Pancreas (tissue), 10 donors: ENCODE measurements around the gene CDH2. TPM values are rescaled to one million over a fixed set of nuclear protein-coding genes. Genes with fewer than 3 reads are reported as not detected.

ENCODE experiments used
- ATAC-seq, 4 donors: fragments of 200-7000 bp; cut with Tn5 transposase; one replicate each; pipeline versions ENCODE4 v1.8.0 to v1.9.1; 2020; ENCODE audit warnings: mild to moderate bottlenecking in 4 of 4, moderate library complexity in 4 of 4
- DNase-seq, 6 donors: peaks; one replicate each; pipeline ENCODE4 v3.0.0-alpha.2; 2020
- FAIRE-seq: peaks from 2 replicates; lab custom pipeline; 2012; peaks lifted over from hg19 to GRCh38; lab: Jason Lieb, UNC
- H3K27ac ChIP-seq, 4 donors: fragments of 200-600 bp; sonication (generic); 1 replicate in 3 of 4; 2 replicates in 1 of 4; pipeline versions ENCODE4 v1.5.0 to v1.8.0; 2020
- H3K27me3 ChIP-seq, 4 donors: fragments of 200-600 bp; one replicate each; pipeline ENCODE4 v1.8.0; 2021
- H3K36me3 ChIP-seq, 3 donors: fragments of 200-600 bp; sonication (generic) in 1 of 3; one replicate each; pipeline versions ENCODE4 v1.5.0 to v1.8.0; 2020 to 2021
- H3K4me1 ChIP-seq, 3 donors: fragments of 200-600 bp; one replicate each; pipeline ENCODE4 v1.8.0; 2021
- H3K4me3 ChIP-seq, 4 donors: fragments of 200-600 bp; sonication (generic) in 2 of 4; one replicate each; pipeline versions ENCODE4 v1.5.0 to v1.8.0; 2020 to 2021
- H3K9me3 ChIP-seq, 4 donors: fragments of 200-600 bp; one replicate each; pipeline ENCODE4 v1.8.0; 2021
- CTCF ChIP-seq, 4 donors: fragments of 200-600 bp; sonication (generic) in 3 of 4; IDR thresholded peaks; one replicate each; pipeline versions ENCODE4 v1.5.0 to v1.8.0; 2021; ENCODE audit warnings: antibody characterized with exemption in 4 of 4
- WGBS, 2 donors: extraction: QIAGEN DNeasy Blood & Tissue Kit; methylation state at CpG; one replicate each; pipeline ENCODE4 v1.1.7; 2013; 5-methylcytosine and 5-hydroxymethylcytosine counted together
- intact Hi-C, 3 donors: fragments of 100-400 bp; cut with DNase I; formaldehyde crosslinking; loops; one replicate each; pipeline versions ENCODE4 v1.11.1 to v1.14.2; 2022
- polyA plus RNA-seq, 2 donors: library from polyadenylated mRNA; stranded (reverse); fragments of 200-250 nt; gene quantifications; one replicate each; pipeline ENCODE4 v1.2.3, GENCODE V29; 2013
- total RNA-seq, 6 donors: library from RNA; stranded (reverse); fragmentation: NEBNext Ultra II Directional in 4 of 6; extraction: Animal tissue kit (Norgen Biotek cat#: 25700) in 4 of 6; gene quantifications; one replicate each; pipeline versions ENCODE4 v1.2.1 to v1.2.4, GENCODE V29; 2021 to 2023
- donor health status: healthy with polysubstance abuse.
- donor health status: DM: no; HTN: no; CAD: no; lungs with moderate emphysema.
- donor health status: DM: no; HTN: no; CAD: no.
- donor health status: control.
- donor health status: control.
- donor health status: Bipolar disorder and iron deficiency.
- donor health status: DM: yes; HTN: yes; CAD: no.
- donor health status: DM: no; HTN: no; CAD: no.
- donor health status: DM: no; HTN: no; CAD: no.
- donor health status: DM: yes; HTN: yes; CAD: no.

CDH2 gene
- total and polyA plus RNA-seq, 8 donors = 0.15 to 2.9 (median 0.93) TPM

- WGBS, 2 donors = 20 to 26% methylated on average over 1 of the region's 1 CpG
- no peak overlapping the region for H3K27ac ChIP-seq
- no peaks in the 10 kb centered on the region for H3K9me3 ChIP-seq
- H3K36me3 ChIP-seq = no peaks in the 10 kb centered on the region
- DNase-seq (no peak), ATAC-seq (no peak), FAIRE-seq (peak; percentile 84)
- no peak overlapping the region for H3K4me3 ChIP-seq
- H3K4me1 ChIP-seq = no peaks in the 10 kb centered on the region
- intact Hi-C loops = no loop called here
- H3K27me3 ChIP-seq = no peaks in the 10 kb centered on the region
- peak in 1 of 4 donors; percentile 13 for TF ChIP-seq CTCF (IDR thresholded peaks at IDR 0.05)
Measured at GRCh38 chr18:28013066-28013465, 163.9 kb downstream of the CDH2 start.

GRCh38 chr18:28012336-28012735 is 164.6 kb downstream of the CDH2 start:
- Histone ChIP-seq H3K4me1 (no peaks in the 10 kb centered on the region), H3K27me3 (no peaks in the 10 kb centered on the region), H3K4me3 (no peak overlapping the region), H3K36me3 (no peaks in the 10 kb centered on the region), H3K9me3 (no peaks in the 10 kb centered on the region), H3K27ac (no peak overlapping the region)
- TF ChIP-seq CTCF (IDR thresholded peaks at IDR 0.05) = no peak
- intact Hi-C loops = no loop called here
- no peak for FAIRE-seq
- no peak for ATAC-seq
- no peak for DNase-seq

- no peak for FAIRE-seq
- intact Hi-C loops = no loop called here
Measured at GRCh38 chr18:28009589-28009988, 167.3 kb downstream of the CDH2 start.

GRCh38 chr18:28007841-28008240 is 169.1 kb downstream of the CDH2 start:
- intact Hi-C loops = no loop called here
- no peak overlapping the region for H3K4me3 ChIP-seq
- no peak overlapping the region for H3K27ac ChIP-seq
- no peaks in the 10 kb centered on the region for H3K27me3 ChIP-seq
- TF ChIP-seq CTCF (IDR thresholded peaks at IDR 0.05) = no peak
- DNase-seq (no peak), ATAC-seq (no peak), FAIRE-seq (no peak)
- no peaks in the 10 kb centered on the region for H3K9me3 ChIP-seq
- no peaks in the 10 kb centered on the region for H3K36me3 ChIP-seq
- H3K4me1 ChIP-seq = no peaks in the 10 kb centered on the region
- 72 to 87% methylated on average over 5 of the region's 5 CpGs for WGBS, 2 donors

More at GRCh38 chr18:28009589-28009988, 167.3 kb downstream of the CDH2 start:
- Histone ChIP-seq H3K27ac (no peak overlapping the region), H3K9me3 (no peaks in the 10 kb centered on the region), H3K4me3 (no peak overlapping the region), H3K4me1 (no peaks in the 10 kb centered on the region), H3K36me3 (no peaks in the 10 kb centered on the region), H3K27me3 (no peaks in the 10 kb centered on the region)
- DNase-seq (no peak), ATAC-seq (no peak)
- 56 to 61% methylated on average over 6 of the region's 6 CpGs for WGBS, 2 donors
- TF ChIP-seq CTCF (IDR thresholded peaks at IDR 0.05) = no peak

DNA sequence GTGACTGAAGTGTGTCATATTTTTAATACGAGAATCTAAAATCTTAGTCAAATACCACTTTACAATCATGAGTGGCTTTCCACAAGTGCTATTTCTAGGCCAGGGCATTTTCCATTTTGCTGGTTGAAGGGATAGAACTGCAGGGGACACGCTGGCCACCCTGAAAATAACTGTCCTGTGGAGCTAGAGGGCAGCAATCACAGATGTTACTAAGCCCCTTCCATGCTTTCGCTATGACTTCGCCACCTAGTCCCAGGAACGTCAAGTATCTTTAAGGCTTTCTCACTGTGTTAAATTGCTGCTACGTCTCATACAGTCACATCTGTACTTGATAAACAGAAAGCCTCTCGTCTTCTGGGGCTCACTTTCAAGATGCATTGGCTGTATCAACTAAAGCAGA is 171.8 kb downstream of the CDH2 start:
- H3K27me3 ChIP-seq = no peaks in the 10 kb centered on the region
- no peaks in the 10 kb centered on the region for H3K4me1 ChIP-seq
- FAIRE-seq (no peak), DNase-seq (no peak), ATAC-seq (no peak)
- no peak overlapping the region for H3K27ac ChIP-seq
- TF ChIP-seq CTCF (IDR thresholded peaks at IDR 0.05) = no peak
- no peaks in the 10 kb centered on the region for H3K9me3 ChIP-seq
- intact Hi-C loops = no loop called here
- H3K4me3 ChIP-seq = no peak overlapping the region
- no peaks in the 10 kb centered on the region for H3K36me3 ChIP-seq
- 68 to 77% methylated on average over 7 of the region's 7 CpGs for WGBS, 2 donors
